PC-9 (cell line): ENCODE measurements around the gene RTP3. TPM values are rescaled to one million over a fixed set of nuclear protein-coding genes. Genes with fewer than 3 reads are reported as not detected.

Source experiments
- BruUV-seq: library from RNA; stranded (reverse); fragments of 400-500 nt; replicated peaks from 2 replicates; lab custom pipeline; 2021; lab: Mats Ljungman, UMichigan
- CTCF ChIA-PET: fragments of 300-600 bp; sonication (Branson Sonifier 250); formaldehyde crosslinking; loops from one replicate; lab custom pipeline; 2022; ENCODE audit warnings: antibody characterized with exemption; lab: Charles Lee
- POLR2A ChIA-PET: fragments of 300-600 bp; sonication (Branson Sonifier 250); formaldehyde crosslinking; loops from one replicate; lab custom pipeline; 2022; ENCODE audit warnings: antibody characterized with exemption; ENCODE audit not compliant: unreplicated experiment; lab: Charles Lee
- DNase-seq, 2 experiments: peaks; one replicate each; pipeline versions ENCODE4 v3.0.0 to v3.0.0-alpha.2; 2015 to 2022; ENCODE audit warnings: mixed read lengths in 1 of 2
- H2AFZ ChIP-seq: fragments of 200-600 bp; sonication (generic); 2 replicates; pipeline ENCODE4 v1.8.1; 2017; ENCODE audit warnings: antibody characterized with exemption
- H3F3A ChIP-seq: fragments of 200-600 bp; sonication (generic); 2 replicates; pipeline ENCODE4 v1.8.1; 2017; ENCODE audit warnings: antibody characterized with exemption, mild to moderate bottlenecking, low read depth; ENCODE audit not compliant: insufficient read depth
- H3K27ac ChIP-seq: fragments of 200-600 bp; sonication (generic); 2 replicates; pipeline ENCODE4 v1.6.1; 2016; ENCODE audit warnings: mixed run types
- H3K27me3 ChIP-seq: fragments of 200-600 bp; sonication (generic); 2 replicates; pipeline ENCODE4 v1.6.1; 2016; ENCODE audit warnings: low read depth, mixed run types; ENCODE audit not compliant: insufficient read depth
- H3K36me3 ChIP-seq: fragments of 200-600 bp; sonication (generic); 2 replicates; pipeline ENCODE4 v1.6.1; 2016; ENCODE audit warnings: low read depth, mixed run types
- H3K4me1 ChIP-seq: fragments of 200-600 bp; sonication (generic); replicated peaks from 2 replicates; pipeline ENCODE4 v1.6.1; 2016; ENCODE audit warnings: mixed run types; ENCODE audit not compliant: insufficient read depth
- H3K4me2 ChIP-seq: fragments of 200-600 bp; sonication (generic); 2 replicates; pipeline ENCODE4 v1.6.1; 2017; ENCODE audit warnings: mixed run types
- H3K4me3 ChIP-seq: fragments of 200-600 bp; sonication (generic); 2 replicates; pipeline ENCODE4 v1.6.1; 2016; ENCODE audit warnings: mixed run types
- H3K79me2 ChIP-seq: fragments of 200-600 bp; sonication (generic); 2 replicates; pipeline ENCODE4 v1.6.1; 2017; ENCODE audit warnings: low read depth, mixed run types
- H3K9me2 ChIP-seq: fragments of 200-600 bp; sonication (generic); 2 replicates; pipeline ENCODE4 v1.8.1; 2017; ENCODE audit warnings: mild to moderate bottlenecking; ENCODE audit not compliant: insufficient read depth
- H3K9me3 ChIP-seq: fragments of 200-600 bp; sonication (generic); 2 replicates; pipeline ENCODE4 v1.8.1; 2016; ENCODE audit warnings: low read depth; ENCODE audit not compliant: insufficient read depth
- H4K20me1 ChIP-seq: fragments of 200-600 bp; sonication (generic); 2 replicates; pipeline ENCODE4 v1.8.1; 2017; ENCODE audit not compliant: insufficient read depth
- EZH2 ChIP-seq: fragments of 200-600 bp; sonication (generic); IDR thresholded peaks from 2 replicates; pipeline ENCODE4 v1.8.0; 2017; ENCODE audit warnings: antibody characterized with exemption, low read depth
- intact Hi-C: fragments of 100-400 bp; cut with micrococcal nuclease; formaldehyde crosslinking; loops from one replicate; pipeline ENCODE4 v1.10.0; 2022; ENCODE audit not compliant: unreplicated experiment
- total RNA-seq: library from RNA; stranded (reverse); gene quantifications from 2 replicates; pipeline ENCODE4 v1.2.3, GENCODE V29; 2021
- TF ChIP-seq, protein P1 (sequence below): fragments of 200-600 bp; sonication (generic); conservative IDR thresholded peaks from 2 replicates; pipeline ENCODE4 v1.6.1; 2017; ENCODE audit warnings: mixed run types, antibody characterized with exemption, mild to moderate bottlenecking, moderate library complexity

The RTP3 gene
- total RNA-seq, 1 experiment from 2014 or later, result not detected

DNA sequence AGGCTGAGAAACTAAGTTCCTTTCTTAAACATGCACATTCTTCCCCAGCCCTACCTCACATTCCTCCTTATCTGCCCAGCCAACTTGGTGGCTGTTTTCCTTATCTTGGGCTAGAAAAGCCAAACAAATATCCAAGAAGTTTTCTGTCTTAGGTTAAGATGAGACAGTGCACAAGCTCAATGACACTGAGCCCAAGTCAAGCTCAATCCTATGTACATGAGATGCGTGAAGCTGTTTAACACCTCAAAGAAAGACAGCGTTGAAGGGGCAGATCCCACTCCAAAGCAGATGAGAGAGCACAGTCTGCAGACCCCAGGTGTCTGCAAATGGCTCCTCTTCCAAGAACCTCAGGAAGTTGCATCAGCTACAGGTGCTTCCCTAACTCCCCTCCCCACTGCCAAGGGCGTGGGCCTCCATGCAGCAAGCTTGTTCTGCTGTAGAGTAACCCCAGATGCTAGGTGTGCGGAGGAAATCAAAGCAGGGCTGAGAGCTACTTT, 51.7 kb downstream of the RTP3 start:
- no peaks in the 10 kb centered on the region for H3K9me2 ChIP-seq
- no peaks in the 10 kb centered on the region for H3K36me3 ChIP-seq
- H3K79me2 ChIP-seq, result no peaks in the 10 kb centered on the region
- no peak overlapping the region for H3K27ac ChIP-seq
- H3K4me3 ChIP-seq, result no peak overlapping the region
- POLR2A ChIA-PET, result interaction anchor here (0.6 kb wide), 1 partner anchor 122 kb away, joined by 3 read pairs; no protein-coding TSS in a partner anchor
- no peaks in the 10 kb centered on the region for H3K27me3 ChIP-seq
- no peak for DNase-seq
- no peaks in the 10 kb centered on the region for H3K9me3 ChIP-seq
- BruUV-seq, result no TSS peak
- H2AFZ ChIP-seq, result no peak overlapping the region
- H3F3A ChIP-seq, result no peaks in the 10 kb centered on the region
- TF ChIP-seq EZH2, result no peak
- TF ChIP-seq, protein P1, sequence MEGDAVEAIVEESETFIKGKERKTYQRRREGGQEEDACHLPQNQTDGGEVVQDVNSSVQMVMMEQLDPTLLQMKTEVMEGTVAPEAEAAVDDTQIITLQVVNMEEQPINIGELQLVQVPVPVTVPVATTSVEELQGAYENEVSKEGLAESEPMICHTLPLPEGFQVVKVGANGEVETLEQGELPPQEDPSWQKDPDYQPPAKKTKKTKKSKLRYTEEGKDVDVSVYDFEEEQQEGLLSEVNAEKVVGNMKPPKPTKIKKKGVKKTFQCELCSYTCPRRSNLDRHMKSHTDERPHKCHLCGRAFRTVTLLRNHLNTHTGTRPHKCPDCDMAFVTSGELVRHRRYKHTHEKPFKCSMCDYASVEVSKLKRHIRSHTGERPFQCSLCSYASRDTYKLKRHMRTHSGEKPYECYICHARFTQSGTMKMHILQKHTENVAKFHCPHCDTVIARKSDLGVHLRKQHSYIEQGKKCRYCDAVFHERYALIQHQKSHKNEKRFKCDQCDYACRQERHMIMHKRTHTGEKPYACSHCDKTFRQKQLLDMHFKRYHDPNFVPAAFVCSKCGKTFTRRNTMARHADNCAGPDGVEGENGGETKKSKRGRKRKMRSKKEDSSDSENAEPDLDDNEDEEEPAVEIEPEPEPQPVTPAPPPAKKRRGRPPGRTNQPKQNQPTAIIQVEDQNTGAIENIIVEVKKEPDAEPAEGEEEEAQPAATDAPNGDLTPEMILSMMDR, result no peak
- H3K4me1 ChIP-seq, result no peaks in the 10 kb centered on the region
- H4K20me1 ChIP-seq, result no peaks in the 10 kb centered on the region
- CTCF ChIA-PET, result no interaction called here
- intact Hi-C loops, result no loop called here
- H3K4me2 ChIP-seq, result no peak overlapping the region

DNA sequence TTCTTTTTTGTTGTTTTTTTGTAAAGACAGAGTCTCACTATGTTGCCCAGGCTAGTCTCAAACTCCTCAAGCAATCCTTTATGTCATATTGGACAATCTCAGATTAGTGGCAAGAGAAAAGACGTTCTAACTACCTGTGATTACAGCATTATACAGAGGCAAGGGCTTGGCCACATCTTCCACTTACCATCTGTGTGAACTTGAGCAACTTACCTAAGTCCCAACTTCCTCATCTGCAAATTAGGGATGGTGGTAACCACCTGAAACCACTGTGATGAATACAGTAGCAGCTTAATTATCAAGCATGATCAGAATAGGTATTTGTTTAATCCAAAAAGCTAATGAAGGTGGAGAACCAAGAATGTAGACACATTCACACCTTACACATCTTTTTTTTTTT, 52.2 kb downstream of the RTP3 start:
- no peaks in the 10 kb centered on the region; the same call in 1 of the 2 replicates for H3K9me3 ChIP-seq
- no peaks in the 10 kb centered on the region for H3K4me1 ChIP-seq
- H2AFZ ChIP-seq, result no peak overlapping the region
- no peak for TF ChIP-seq EZH2
- TF ChIP-seq, protein P1, result no peak
- BruUV-seq, result no TSS peak
- H4K20me1 ChIP-seq, result no peaks in the 10 kb centered on the region
- no peaks in the 10 kb centered on the region for H3K36me3 ChIP-seq
- no peaks in the 10 kb centered on the region for H3K79me2 ChIP-seq
- no peaks in the 10 kb centered on the region for H3F3A ChIP-seq
- no peak for DNase-seq
- H3K27ac ChIP-seq, result no peak overlapping the region
- no peak overlapping the region for H3K4me2 ChIP-seq
- POLR2A ChIA-PET, result no interaction called here
- CTCF ChIA-PET, result no interaction called here
- intact Hi-C loops, result no loop called here
- H3K9me2 ChIP-seq, result no peaks in the 10 kb centered on the region
- H3K27me3 ChIP-seq, result no peaks in the 10 kb centered on the region
- H3K4me3 ChIP-seq, result no peak overlapping the region

Other genes starting within 250 kb of the RTP3 start
- gene CCR2, start 143.9 kb upstream of the RTP3 start, total RNA-seq, result not detected in 2 replicates
- gene CCR5, start 127.0 kb upstream of the RTP3 start, total RNA-seq, result not detected in 2 replicates
- gene CCRL2, start 90.7 kb upstream of the RTP3 start, total RNA-seq, result 1.2 TPM in 2 replicates
- gene LTF, start 33.1 kb upstream of the RTP3 start, total RNA-seq, result not detected in 2 replicates
- 0.08 and 0.22 TPM in 2 replicates for gene LRRC2, start 68.3 kb downstream of the RTP3 start, total RNA-seq
- gene FAM240A, start 114.5 kb downstream of the RTP3 start, total RNA-seq, result not detected in 2 replicates
- 67.5 and 71.6 TPM in 2 replicates for gene ALS2CL, start 195.7 kb downstream of the RTP3 start, total RNA-seq
- 6.0 and 6.5 TPM in 2 replicates for gene TMIE, start 203.4 kb downstream of the RTP3 start, total RNA-seq
- gene PRSS50, start 219.9 kb downstream of the RTP3 start, total RNA-seq, result 0.48 and 0.50 TPM in 2 replicates